SK-N-SH (cell line): Measurements from ENCODE around the gene BRD4. TPM values are rescaled to one million over a fixed set of nuclear protein-coding genes. Genes with fewer than 3 reads are reported as not detected.

ENCODE experiments used
- CTCF ChIA-PET: fragments of 300-600, 350-600 bp; formaldehyde crosslinking; extraction: SDS; loops from one replicate; lab custom pipeline; 2021; lab: Yijun Ruan, JAX
- POLR2A ChIA-PET: fragments of 350-600 bp; sonication (Branson Sonifier 250); formaldehyde crosslinking; extraction: SDS; loops from one replicate; lab custom pipeline; 2020; ENCODE audit warnings: antibody characterized with exemption, inconsistent platforms; lab: Yijun Ruan, JAX
- DNase-seq: peaks from one replicate; pipeline ENCODE4 v3.0.0; 2012
- H2AFZ ChIP-seq: fragments of 200-600 bp; sonication (generic); 2 replicates; pipeline ENCODE4 v1.8.1; 2016; ENCODE audit warnings: antibody characterized with exemption, mild to moderate bottlenecking, low read depth
- H3F3A ChIP-seq: fragments of 200-600 bp; sonication (generic); replicated peaks from 2 replicates; pipeline ENCODE3; 2016; ENCODE audit warnings: antibody characterized with exemption, mild to moderate bottlenecking; ENCODE audit not compliant: insufficient read depth
- H3K27ac ChIP-seq, 2 experiments: fragments of 200-500 bp in 1 of 2; fragments of 200-600 bp in 1 of 2; sonication (Bioruptor generic) in 1 of 2; sonication (generic), shearing (Covaris generic) in 1 of 2; 2 replicates each; pipeline versions ENCODE4 v1.5.1 to v1.6.1; 2014 to 2016; ENCODE audit warnings: low read depth in 2 of 2, inconsistent platforms in 1 of 2, low read length in 1 of 2, mild to moderate bottlenecking in 1 of 2, mixed read lengths in 1 of 2
- H3K27me3 ChIP-seq: fragments of 200-600 bp; sonication (generic), shearing (Covaris generic); 2 replicates; pipeline ENCODE4 v1.6.1; 2016; ENCODE audit warnings: mixed run types; ENCODE audit not compliant: insufficient read depth
- H3K36me3 ChIP-seq, 2 experiments: fragments of 200-500 bp in 1 of 2; fragments of 200-600 bp in 1 of 2; sonication (Bioruptor generic) in 1 of 2; sonication (generic) in 1 of 2; replicated peaks in 1 of 2; 2 replicates each; pipeline versions ENCODE3 to v1.5.1; 2014 to 2016; ENCODE audit warnings: low read length in 1 of 2, mild to moderate bottlenecking in 1 of 2; ENCODE audit not compliant: insufficient read depth in 2 of 2, control insufficient read depth in 1 of 2
- H3K4me1 ChIP-seq, 2 experiments: fragments of 200-500 bp in 1 of 2; fragments of 200-600 bp in 1 of 2; sonication (Bioruptor generic) in 1 of 2; sonication (generic), shearing (Covaris generic) in 1 of 2; 2 replicates each; pipeline versions ENCODE4 v1.5.1 to v1.6.1; 2014 to 2016; ENCODE audit warnings: low read depth in 1 of 2, low read length in 1 of 2, mixed run types in 1 of 2; ENCODE audit not compliant: insufficient read depth in 2 of 2, control insufficient read depth in 1 of 2
- H3K4me2 ChIP-seq: fragments of 200-600 bp; sonication (generic), shearing (Covaris generic); 2 replicates; pipeline ENCODE4 v1.6.1; 2017; ENCODE audit warnings: mixed run types
- H3K4me3 ChIP-seq, 2 experiments: fragments of 200-500 bp in 1 of 2; fragments of 200-600 bp in 1 of 2; sonication (Bioruptor generic) in 1 of 2; sonication (generic), shearing (Covaris generic) in 1 of 2; 2 replicates each; pipeline versions ENCODE4 v1.5.1 to v1.8.1; 2014 to 2016; ENCODE audit warnings: low read depth in 2 of 2, inconsistent platforms in 1 of 2, low read length in 1 of 2, mild to moderate bottlenecking in 1 of 2, mixed read lengths in 1 of 2, moderate library complexity in 1 of 2
- H3K79me2 ChIP-seq: fragments of 200-600 bp; sonication (generic); 2 replicates; pipeline ENCODE4 v1.8.1; 2017; ENCODE audit warnings: mild to moderate bottlenecking; ENCODE audit not compliant: insufficient read depth
- H3K9ac ChIP-seq: fragments of 200-600 bp; sonication (generic); 2 replicates; pipeline ENCODE4 v1.6.1; 2017; ENCODE audit warnings: mixed run types
- H3K9me2 ChIP-seq: fragments of 200-600 bp; sonication (generic); 2 replicates; pipeline ENCODE4 v1.6.1; 2017; ENCODE audit warnings: mixed run types
- H3K9me3 ChIP-seq: fragments of 200-600 bp; sonication (generic); 2 replicates; pipeline ENCODE4 v1.6.1; 2017; ENCODE audit warnings: mixed run types, mild to moderate bottlenecking, moderate library complexity
- H4K20me1 ChIP-seq: fragments of 200-600 bp; sonication (generic); 2 replicates; pipeline ENCODE4 v1.6.1; 2017; ENCODE audit warnings: mild to moderate bottlenecking, mixed run types; ENCODE audit not compliant: insufficient read depth
- CHD2 ChIP-seq: fragments of 150-350 bp; IDR thresholded peaks from 2 replicates; pipeline ENCODE4 v1.6.1; 2018; ENCODE audit warnings: low read length; ENCODE audit not compliant: partially characterized antibody
- EZH2phosphoT487 ChIP-seq: fragments of 200-600 bp; sonication (generic); IDR thresholded peaks from 2 replicates; pipeline ENCODE4 v1.6.1; 2017; ENCODE audit warnings: low read depth, mixed run types, mild to moderate bottlenecking, antibody characterized with exemption, moderate library complexity, borderline replicate concordance
- FOXJ3 ChIP-seq: sonication (generic); formaldehyde crosslinking; IDR thresholded peaks from 2 replicates; pipeline ENCODE4 v1.5.1; 2020; ENCODE audit warnings: mild to moderate bottlenecking, missing genetic modification reagents
- GABPA ChIP-seq: IDR thresholded peaks from 2 replicates; pipeline ENCODE4 v1.4.0; 2012; ENCODE audit warnings: low read depth, mild to moderate bottlenecking
- GATA2 ChIP-seq: sonication (generic); formaldehyde crosslinking; IDR thresholded peaks from 2 replicates; pipeline ENCODE4 v1.5.0; 2020; ENCODE audit warnings: mild to moderate bottlenecking, missing genetic modification reagents
- NRF1 ChIP-seq: IDR thresholded peaks from 2 replicates; pipeline ENCODE4 v1.6.1; 2012; ENCODE audit warnings: low read depth, mild to moderate bottlenecking, low read length
- POLR2AphosphoS5 ChIP-seq: IDR thresholded peaks from 2 replicates; pipeline ENCODE4 v1.6.1; 2012; ENCODE audit warnings: low read depth, low read length
- RAD21 ChIP-seq: IDR thresholded peaks from 2 replicates; pipeline ENCODE4 v1.6.1; 2012; ENCODE audit warnings: mild to moderate bottlenecking, low read length
- TAF1 ChIP-seq: IDR thresholded peaks from 2 replicates; pipeline ENCODE4 v1.6.1; 2012; ENCODE audit warnings: low read depth, mild to moderate bottlenecking, low read length, moderate library complexity, borderline replicate concordance
- TEAD4 ChIP-seq: IDR thresholded peaks from 2 replicates; pipeline ENCODE4 v1.4.0; 2012; ENCODE audit warnings: mild to moderate bottlenecking, borderline replicate concordance; ENCODE audit not compliant: insufficient read depth
- WGBS: methylation state at CpG from one replicate; pipeline ENCODE4 v1.1.6; 2017; ENCODE audit warnings: low lambda C conversion rate; 5-methylcytosine and 5-hydroxymethylcytosine counted together
- polyA plus RNA-seq, 3 experiments: library from polyadenylated mRNA; depleted of rRNA; stranded (reverse); fragments of >200 nt; gene quantifications; 2 replicates each; pipeline ENCODE4 v1.2.3, GENCODE V29; 2012
- TF ChIP-seq, protein P1 (sequence below): IDR thresholded peaks from 2 replicates; pipeline ENCODE4; 2012
- TF ChIP-seq, protein P2 (sequence below): IDR thresholded peaks from 2 replicates; pipeline ENCODE4 v1.4.0; 2012; ENCODE audit warnings: low read depth, borderline replicate concordance
- TF ChIP-seq, protein P3 (sequence below): fragments of 200-600 bp; sonication (generic); IDR thresholded peaks from 2 replicates; pipeline ENCODE4 v1.6.1; 2017; ENCODE audit warnings: antibody characterized with exemption, mild to moderate bottlenecking, moderate library complexity
- TF ChIP-seq, protein P4 (sequence below): IDR thresholded peaks from 2 replicates; pipeline ENCODE4 v1.6.1; 2012; ENCODE audit warnings: mild to moderate bottlenecking, low read depth, low read length, moderate library complexity

Gene BRD4
- polyA plus RNA-seq, 1 of the 3 experiments (the other 2 are of a cell fraction), result 10.0 TPM

DNA sequence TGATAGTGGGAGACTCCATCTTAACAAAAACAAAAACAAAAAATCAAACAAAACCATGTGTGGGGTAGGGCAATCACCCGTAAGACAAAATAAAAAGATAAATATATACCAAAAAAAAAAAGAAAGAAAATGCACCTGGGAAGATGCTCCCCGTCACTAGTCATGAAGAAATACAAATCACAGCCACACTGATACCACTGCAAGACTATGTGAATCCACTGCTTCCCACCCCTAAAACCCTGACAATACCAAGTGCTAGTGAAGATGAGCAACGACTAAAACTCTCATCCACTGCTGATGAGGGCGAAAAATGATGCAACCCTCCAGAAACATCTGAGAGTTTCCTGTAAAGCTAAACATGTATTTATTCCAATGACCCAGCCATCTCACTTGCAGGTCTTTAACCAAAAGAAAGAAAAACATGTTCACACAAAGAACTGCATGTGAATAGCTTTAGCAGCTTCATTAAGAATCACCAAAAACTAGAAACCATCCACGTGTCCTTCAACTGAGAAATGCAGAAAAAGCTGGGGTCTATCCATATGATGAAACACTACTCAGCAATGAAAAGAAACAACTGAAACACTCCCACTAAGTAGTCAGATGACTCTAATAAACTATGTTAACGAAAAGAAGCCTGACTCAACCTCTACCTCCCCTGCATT is 31.7 kb downstream of the BRD4 start:
- peaks cover 100% of the 10 kb centered on the region for H4K20me1 ChIP-seq
- TF ChIP-seq GABPA (no peak), EZH2phosphoT487 (no peak), POLR2AphosphoS5 (no peak), NRF1 (no peak), GATA2 (CRISPR knock-in tag) (no peak), RAD21 (no peak), CHD2 (no peak), TEAD4 (no peak), FOXJ3 (CRISPR knock-in tag) (no peak), TAF1 (no peak)
- TF ChIP-seq, protein P1, sequence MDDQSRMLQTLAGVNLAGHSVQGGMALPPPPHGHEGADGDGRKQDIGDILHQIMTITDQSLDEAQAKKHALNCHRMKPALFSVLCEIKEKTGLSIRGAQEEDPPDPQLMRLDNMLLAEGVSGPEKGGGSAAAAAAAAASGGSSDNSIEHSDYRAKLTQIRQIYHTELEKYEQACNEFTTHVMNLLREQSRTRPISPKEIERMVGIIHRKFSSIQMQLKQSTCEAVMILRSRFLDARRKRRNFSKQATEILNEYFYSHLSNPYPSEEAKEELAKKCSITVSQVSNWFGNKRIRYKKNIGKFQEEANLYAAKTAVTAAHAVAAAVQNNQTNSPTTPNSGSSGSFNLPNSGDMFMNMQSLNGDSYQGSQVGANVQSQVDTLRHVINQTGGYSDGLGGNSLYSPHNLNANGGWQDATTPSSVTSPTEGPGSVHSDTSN, result no peak
- TF ChIP-seq, protein P2, sequence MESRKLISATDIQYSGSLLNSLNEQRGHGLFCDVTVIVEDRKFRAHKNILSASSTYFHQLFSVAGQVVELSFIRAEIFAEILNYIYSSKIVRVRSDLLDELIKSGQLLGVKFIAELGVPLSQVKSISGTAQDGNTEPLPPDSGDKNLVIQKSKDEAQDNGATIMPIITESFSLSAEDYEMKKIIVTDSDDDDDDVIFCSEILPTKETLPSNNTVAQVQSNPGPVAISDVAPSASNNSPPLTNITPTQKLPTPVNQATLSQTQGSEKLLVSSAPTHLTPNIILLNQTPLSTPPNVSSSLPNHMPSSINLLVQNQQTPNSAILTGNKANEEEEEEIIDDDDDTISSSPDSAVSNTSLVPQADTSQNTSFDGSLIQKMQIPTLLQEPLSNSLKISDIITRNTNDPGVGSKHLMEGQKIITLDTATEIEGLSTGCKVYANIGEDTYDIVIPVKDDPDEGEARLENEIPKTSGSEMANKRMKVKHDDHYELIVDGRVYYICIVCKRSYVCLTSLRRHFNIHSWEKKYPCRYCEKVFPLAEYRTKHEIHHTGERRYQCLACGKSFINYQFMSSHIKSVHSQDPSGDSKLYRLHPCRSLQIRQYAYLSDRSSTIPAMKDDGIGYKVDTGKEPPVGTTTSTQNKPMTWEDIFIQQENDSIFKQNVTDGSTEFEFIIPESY, result no peak
- TF ChIP-seq, protein P3, sequence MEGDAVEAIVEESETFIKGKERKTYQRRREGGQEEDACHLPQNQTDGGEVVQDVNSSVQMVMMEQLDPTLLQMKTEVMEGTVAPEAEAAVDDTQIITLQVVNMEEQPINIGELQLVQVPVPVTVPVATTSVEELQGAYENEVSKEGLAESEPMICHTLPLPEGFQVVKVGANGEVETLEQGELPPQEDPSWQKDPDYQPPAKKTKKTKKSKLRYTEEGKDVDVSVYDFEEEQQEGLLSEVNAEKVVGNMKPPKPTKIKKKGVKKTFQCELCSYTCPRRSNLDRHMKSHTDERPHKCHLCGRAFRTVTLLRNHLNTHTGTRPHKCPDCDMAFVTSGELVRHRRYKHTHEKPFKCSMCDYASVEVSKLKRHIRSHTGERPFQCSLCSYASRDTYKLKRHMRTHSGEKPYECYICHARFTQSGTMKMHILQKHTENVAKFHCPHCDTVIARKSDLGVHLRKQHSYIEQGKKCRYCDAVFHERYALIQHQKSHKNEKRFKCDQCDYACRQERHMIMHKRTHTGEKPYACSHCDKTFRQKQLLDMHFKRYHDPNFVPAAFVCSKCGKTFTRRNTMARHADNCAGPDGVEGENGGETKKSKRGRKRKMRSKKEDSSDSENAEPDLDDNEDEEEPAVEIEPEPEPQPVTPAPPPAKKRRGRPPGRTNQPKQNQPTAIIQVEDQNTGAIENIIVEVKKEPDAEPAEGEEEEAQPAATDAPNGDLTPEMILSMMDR, result no peak
- TF ChIP-seq, protein P4, sequence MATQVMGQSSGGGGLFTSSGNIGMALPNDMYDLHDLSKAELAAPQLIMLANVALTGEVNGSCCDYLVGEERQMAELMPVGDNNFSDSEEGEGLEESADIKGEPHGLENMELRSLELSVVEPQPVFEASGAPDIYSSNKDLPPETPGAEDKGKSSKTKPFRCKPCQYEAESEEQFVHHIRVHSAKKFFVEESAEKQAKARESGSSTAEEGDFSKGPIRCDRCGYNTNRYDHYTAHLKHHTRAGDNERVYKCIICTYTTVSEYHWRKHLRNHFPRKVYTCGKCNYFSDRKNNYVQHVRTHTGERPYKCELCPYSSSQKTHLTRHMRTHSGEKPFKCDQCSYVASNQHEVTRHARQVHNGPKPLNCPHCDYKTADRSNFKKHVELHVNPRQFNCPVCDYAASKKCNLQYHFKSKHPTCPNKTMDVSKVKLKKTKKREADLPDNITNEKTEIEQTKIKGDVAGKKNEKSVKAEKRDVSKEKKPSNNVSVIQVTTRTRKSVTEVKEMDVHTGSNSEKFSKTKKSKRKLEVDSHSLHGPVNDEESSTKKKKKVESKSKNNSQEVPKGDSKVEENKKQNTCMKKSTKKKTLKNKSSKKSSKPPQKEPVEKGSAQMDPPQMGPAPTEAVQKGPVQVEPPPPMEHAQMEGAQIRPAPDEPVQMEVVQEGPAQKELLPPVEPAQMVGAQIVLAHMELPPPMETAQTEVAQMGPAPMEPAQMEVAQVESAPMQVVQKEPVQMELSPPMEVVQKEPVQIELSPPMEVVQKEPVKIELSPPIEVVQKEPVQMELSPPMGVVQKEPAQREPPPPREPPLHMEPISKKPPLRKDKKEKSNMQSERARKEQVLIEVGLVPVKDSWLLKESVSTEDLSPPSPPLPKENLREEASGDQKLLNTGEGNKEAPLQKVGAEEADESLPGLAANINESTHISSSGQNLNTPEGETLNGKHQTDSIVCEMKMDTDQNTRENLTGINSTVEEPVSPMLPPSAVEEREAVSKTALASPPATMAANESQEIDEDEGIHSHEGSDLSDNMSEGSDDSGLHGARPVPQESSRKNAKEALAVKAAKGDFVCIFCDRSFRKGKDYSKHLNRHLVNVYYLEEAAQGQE, result no peak

More for the DNA sequence above, 31.7 kb downstream of the BRD4 start:
- no peak for DNase-seq
- Histone ChIP-seq H2AFZ (no peak overlapping the region), H3K9ac (no peak overlapping the region), H3K4me3 (no peak overlapping the region), H3K9me3 (no peaks in the 10 kb centered on the region), H3K36me3 (peaks cover 0 to 5% of the 10 kb centered on the region in 2 experiments), H3K27me3 (no peaks in the 10 kb centered on the region), H3K27ac (peak overlapping the region; percentile 2 to 65; a peak in 3 of 4 replicates), H3K79me2 (peaks cover 100% of the 10 kb centered on the region), H3K4me2 (no peak overlapping the region), H3F3A (peaks cover 9% of the 10 kb centered on the region), H3K4me1 (peaks cover 50 to 57% of the 10 kb centered on the region in 2 experiments), H3K9me2 (no peaks in the 10 kb centered on the region)
- ChIA-PET CTCF (interaction anchor here (0.7 kb wide), 1 partner anchor 39 kb away, joined by 4 read pairs; no protein-coding TSS in a partner anchor), POLR2A (interaction anchor here (0.7 kb wide), 1 partner anchor 30 kb away, joined by 3 read pairs; no protein-coding TSS in a partner anchor)
- WGBS, result 78% methylated on average over 6 of the region's 6 CpGs
